KOPT-K1 (cell line): Measurements from ENCODE around the gene AP2A2.

Experiments
- H3K27ac ChIP-seq: fragments of 200-600 bp; sonication (generic); 2 replicates; pipeline ENCODE4 v1.5.1; 2016; ENCODE audit warnings: antibody characterized with exemption, mild to moderate bottlenecking, low read depth, low read length; ENCODE audit not compliant: poor library complexity, severe bottlenecking
- H3K36me3 ChIP-seq: fragments of 200-600 bp; sonication (generic); 2 replicates; pipeline ENCODE4 v1.5.1; 2017; ENCODE audit warnings: antibody characterized with exemption, mild to moderate bottlenecking, low read length, moderate library complexity; ENCODE audit not compliant: insufficient read depth
- H3K9me3 ChIP-seq: fragments of 200-600 bp; sonication (generic); 2 replicates; pipeline ENCODE4 v1.5.1; 2017; ENCODE audit warnings: antibody characterized with exemption, low read length, mild to moderate bottlenecking; ENCODE audit not compliant: insufficient read depth, poor library complexity, severe bottlenecking

The AP2A2 gene

GRCh38 chr11:1022411-1022810, 96.7 kb downstream of the AP2A2 start:
- H3K36me3 ChIP-seq, result no peaks in the 10 kb centered on the region
- H3K27ac ChIP-seq, result no peak overlapping the region
- no peaks in the 10 kb centered on the region for H3K9me3 ChIP-seq

GRCh38 chr11:1022908-1023810, 97.5 kb downstream of the AP2A2 start:
- Histone ChIP-seq H3K27ac (no peak overlapping the region), H3K9me3 (no peaks in the 10 kb centered on the region), H3K36me3 (no peaks in the 10 kb centered on the region)

- Histone ChIP-seq H3K9me3 (no peaks in the 10 kb centered on the region), H3K27ac (no peak overlapping the region), H3K36me3 (no peaks in the 10 kb centered on the region)
Measured at GRCh38 chr11:1023811-1024596, 98.3 kb downstream of the AP2A2 start.

- Histone ChIP-seq H3K27ac (no peak overlapping the region), H3K9me3 (no peaks in the 10 kb centered on the region), H3K36me3 (no peaks in the 10 kb centered on the region)
Measured at GRCh38 chr11:1024597-1025409, 99.1 kb downstream of the AP2A2 start.

DNA sequence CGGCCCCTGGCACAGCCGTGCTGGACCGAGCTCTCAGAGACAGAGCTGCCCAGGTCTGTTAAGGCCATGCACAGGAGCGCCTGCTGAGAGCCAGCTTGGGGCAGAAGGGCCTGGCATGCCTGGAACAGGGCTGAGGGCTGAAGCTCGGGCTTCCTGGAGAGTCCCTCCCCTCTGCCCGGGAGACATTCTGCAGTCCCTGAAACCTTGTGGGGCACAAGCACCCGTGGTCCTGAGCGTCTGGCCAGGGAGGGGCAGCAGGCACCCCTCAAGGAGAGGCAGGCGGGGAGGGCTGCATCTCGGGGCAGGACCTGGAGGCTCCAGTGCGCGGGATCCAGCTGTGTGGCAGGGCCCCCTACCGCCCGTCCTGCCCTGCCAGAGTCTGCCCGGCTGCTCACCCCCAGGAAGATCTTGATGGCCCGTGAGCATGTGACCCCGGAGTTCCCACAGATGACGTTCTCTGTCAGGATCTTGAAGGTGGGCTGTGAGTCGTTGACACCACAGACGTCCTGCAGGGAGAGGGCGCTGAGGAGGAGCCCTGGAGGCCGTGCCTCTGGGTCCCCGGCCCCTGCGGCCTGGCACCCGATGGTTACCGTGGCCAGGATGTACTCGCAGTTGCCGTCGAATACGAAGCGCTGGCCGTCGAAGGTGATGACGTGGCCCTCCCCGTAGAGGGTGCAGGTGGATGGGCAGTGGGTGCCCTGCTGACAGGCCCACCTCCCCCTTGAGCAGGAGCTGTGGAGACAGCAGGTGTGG, 99.9 kb downstream of the AP2A2 start:
- Histone ChIP-seq H3K36me3 (no peaks in the 10 kb centered on the region), H3K27ac (no peak overlapping the region), H3K9me3 (no peaks in the 10 kb centered on the region)

DNA sequence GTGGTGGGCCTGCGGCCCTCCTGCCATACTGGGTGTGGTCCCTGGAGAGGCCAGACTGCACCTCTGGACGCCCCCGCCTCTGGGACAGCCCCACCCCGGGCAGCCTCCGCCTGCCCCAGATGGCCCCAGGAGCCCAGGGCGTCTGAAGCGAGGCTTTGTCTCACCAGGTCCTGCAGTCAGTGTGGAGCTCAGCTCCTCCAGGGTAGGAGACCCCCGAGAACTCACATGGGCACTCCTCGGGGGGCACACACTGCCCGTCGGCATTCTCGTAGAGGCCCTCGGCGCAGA, 100.4 kb downstream of the AP2A2 start:
- Histone ChIP-seq H3K27ac (no peak overlapping the region), H3K9me3 (no peaks in the 10 kb centered on the region), H3K36me3 (no peaks in the 10 kb centered on the region)

- Histone ChIP-seq H3K27ac (no peak overlapping the region), H3K9me3 (no peaks in the 10 kb centered on the region), H3K36me3 (no peaks in the 10 kb centered on the region)
Measured at GRCh38 chr11:1026641-1027482, 101.2 kb downstream of the AP2A2 start.

DNA sequence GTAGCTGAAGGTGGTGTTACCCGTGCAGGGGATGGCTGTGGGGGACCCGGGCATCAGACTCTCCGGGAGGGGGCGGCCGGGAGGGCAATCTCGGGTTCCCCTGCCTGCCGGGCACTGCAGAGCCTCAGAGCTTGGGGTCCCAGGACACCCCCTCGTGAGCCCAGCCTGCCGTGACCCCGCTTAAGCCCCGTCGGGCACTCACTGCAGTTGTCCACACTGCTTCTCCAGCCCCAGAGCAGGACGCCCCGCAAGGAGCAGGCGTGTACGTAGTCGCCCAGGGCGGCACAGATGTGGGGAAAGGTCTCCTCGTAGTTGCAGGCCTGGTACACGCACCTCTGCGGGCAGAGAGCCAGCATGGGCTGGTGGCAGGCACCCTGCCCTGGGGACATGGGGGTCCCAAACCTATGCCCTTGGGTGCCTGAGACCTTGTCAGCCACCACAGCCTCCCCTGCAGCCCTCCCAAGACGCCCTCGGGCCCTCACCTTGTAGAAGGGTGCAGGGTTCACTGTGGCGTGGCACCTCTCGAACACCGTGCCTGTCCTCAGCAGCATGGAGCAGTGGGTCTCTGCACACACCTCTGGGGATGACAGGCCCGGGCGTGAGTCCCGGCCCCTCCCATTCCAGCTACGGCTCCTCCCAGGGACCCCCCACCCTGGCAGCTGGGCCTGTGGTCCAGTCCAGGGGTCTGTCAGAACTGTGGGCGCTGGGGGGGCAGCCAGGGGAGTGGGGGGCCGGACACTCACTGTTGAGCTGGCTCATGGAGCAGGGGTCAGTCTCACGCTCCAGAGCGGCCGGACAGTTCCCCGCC, 102.0 kb downstream of the AP2A2 start:
- no peaks in the 10 kb centered on the region for H3K36me3 ChIP-seq
- no peaks in the 10 kb centered on the region for H3K9me3 ChIP-seq
- no peak overlapping the region for H3K27ac ChIP-seq

DNA sequence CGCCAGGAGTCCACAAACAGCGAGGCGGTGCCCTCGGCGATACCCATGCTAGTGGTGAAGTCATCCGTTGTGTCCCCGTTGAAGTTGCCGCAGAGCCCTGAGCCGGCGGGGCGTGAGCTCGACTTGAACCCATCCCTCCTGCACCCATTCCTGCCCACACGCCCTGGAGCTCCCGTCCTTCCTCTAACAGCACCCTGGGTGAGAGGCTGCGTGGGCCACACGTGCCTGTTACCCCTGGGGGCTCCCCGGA, 102.5 kb downstream of the AP2A2 start:
- Histone ChIP-seq H3K9me3 (no peaks in the 10 kb centered on the region), H3K36me3 (no peaks in the 10 kb centered on the region), H3K27ac (no peak overlapping the region)

- H3K27ac ChIP-seq, result no peak overlapping the region
- no peaks in the 10 kb centered on the region for H3K36me3 ChIP-seq
- no peaks in the 10 kb centered on the region for H3K9me3 ChIP-seq
Measured at GRCh38 chr11:1028616-1029015, 102.9 kb downstream of the AP2A2 start.

- no peaks in the 10 kb centered on the region for H3K36me3 ChIP-seq
- H3K9me3 ChIP-seq, result no peaks in the 10 kb centered on the region
- no peak overlapping the region for H3K27ac ChIP-seq
Measured at GRCh38 chr11:1029051-1029450, 103.4 kb downstream of the AP2A2 start.

GRCh38 chr11:1029654-1030053, 104.0 kb downstream of the AP2A2 start:
- Histone ChIP-seq H3K36me3 (no peaks in the 10 kb centered on the region), H3K27ac (no peak overlapping the region), H3K9me3 (no peaks in the 10 kb centered on the region)

DNA sequence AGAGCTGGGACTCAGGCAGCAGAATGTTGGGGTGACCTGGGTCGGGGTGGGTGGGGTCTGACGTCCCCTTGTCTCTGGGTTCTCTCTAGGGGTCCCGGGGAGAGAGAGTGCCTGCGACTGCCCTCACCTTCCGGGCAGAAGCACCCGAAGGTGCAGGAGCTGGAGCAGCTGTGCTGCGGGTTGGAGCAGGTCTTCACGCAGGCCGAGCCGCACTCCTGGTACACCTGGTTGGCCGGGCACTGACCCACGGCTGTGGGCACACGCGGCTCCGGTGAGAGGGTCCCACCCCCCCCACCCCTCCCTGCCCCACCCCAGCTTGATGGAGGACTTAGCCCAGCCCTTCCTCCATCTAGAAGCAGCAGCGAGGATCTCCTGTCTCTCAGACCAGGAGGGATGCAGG, 104.4 kb downstream of the AP2A2 start:
- H3K27ac ChIP-seq, result no peak overlapping the region
- no peaks in the 10 kb centered on the region for H3K9me3 ChIP-seq

More for the DNA sequence above, 104.4 kb downstream of the AP2A2 start:
- H3K36me3 ChIP-seq, result no peaks in the 10 kb centered on the region
